ENCODE data around the gene WDR18. TPM values are rescaled to one million over a fixed set of nuclear protein-coding genes. Genes with fewer than 3 reads are reported as not detected.

WDR18 gene
- polyA plus RNA-seq, 1 donor (not counting 4 experiments of a cell fraction or from before 2014, with no cell fraction given), result 26.3 TPM

DNA sequence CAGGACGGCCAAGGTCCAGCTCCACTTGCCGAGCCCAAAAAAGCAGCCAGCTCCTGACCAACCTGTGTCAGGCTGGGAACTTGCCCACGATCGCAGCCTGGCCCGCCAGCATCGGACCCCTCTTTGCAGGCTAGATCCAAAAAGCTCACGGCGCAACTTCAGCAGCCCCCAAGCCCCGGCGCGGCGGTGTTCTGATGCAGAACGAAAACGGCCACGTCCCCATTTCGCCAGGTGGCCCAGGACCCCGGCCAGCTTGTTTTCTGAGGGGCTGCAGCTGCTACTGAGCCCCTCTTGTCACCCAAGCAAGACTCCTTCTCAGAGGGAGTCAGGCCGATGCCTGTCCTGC lies 35.4 kb downstream of the WDR18 start:
- dilution Hi-C loops (cut with MboI; ENCODE audit: extremely low pct_ligation_motif_present, low sequenced_read_pairs), result no loop called here
- Histone ChIP-seq H3K9me1 (ENCODE audit: control insufficient read depth, extremely low read depth, insufficient read depth, low read length) (peaks cover 4% of the 10 kb centered on the region), H3K9ac (ENCODE audit: control insufficient read depth, extremely low read depth, insufficient read depth, low read length) (peak overlapping the region; percentile 91), H3K4me3 (ENCODE audit: control insufficient read depth in 2 of 3, extremely low read depth in 1 of 3, insufficient read depth in 2 of 3, low read depth in 1 of 3, low read length in 3 of 3) (peak overlapping the region; percentile 68 to 95 (median 71)), H3K9me3 (ENCODE audit: control insufficient read depth, low read depth, low read length) (no peaks in the 10 kb centered on the region), H3K27me3 (ENCODE audit: control insufficient read depth, extremely low read depth, insufficient read depth, low read length) (no peaks in the 10 kb centered on the region), H3K79me2 (ENCODE audit: control insufficient read depth, insufficient read depth, low read length) (peaks cover 63% of the 10 kb centered on the region), H3K27ac (ENCODE audit: control insufficient read depth, insufficient read depth, low read length) (peak overlapping the region; percentile 99), H3K36me3 (ENCODE audit: control insufficient read depth in 2 of 2, extremely low read depth in 1 of 2, insufficient read depth in 2 of 2, low read length in 2 of 2) (peaks cover 0 to 1% of the 10 kb centered on the region in 2 experiments), H4K20me1 (ENCODE audit: control insufficient read depth, extremely low read depth, insufficient read depth, low read length) (peaks cover 31% of the 10 kb centered on the region), H2AFZ (ENCODE audit: control insufficient read depth, low read length) (no peak overlapping the region), H3K4me1 (ENCODE audit: control insufficient read depth, extremely low read depth, insufficient read depth, low read length) (peaks cover 38% of the 10 kb centered on the region), H3K4me2 (ENCODE audit: control insufficient read depth, extremely low read depth, insufficient read depth, low read depth, low read length) (peak overlapping the region; percentile 68)
- TF ChIP-seq EZH2 (IDR thresholded peaks at IDR 0.05; ENCODE audit: low read length), result no peak
- TF ChIP-seq, protein P1, sequence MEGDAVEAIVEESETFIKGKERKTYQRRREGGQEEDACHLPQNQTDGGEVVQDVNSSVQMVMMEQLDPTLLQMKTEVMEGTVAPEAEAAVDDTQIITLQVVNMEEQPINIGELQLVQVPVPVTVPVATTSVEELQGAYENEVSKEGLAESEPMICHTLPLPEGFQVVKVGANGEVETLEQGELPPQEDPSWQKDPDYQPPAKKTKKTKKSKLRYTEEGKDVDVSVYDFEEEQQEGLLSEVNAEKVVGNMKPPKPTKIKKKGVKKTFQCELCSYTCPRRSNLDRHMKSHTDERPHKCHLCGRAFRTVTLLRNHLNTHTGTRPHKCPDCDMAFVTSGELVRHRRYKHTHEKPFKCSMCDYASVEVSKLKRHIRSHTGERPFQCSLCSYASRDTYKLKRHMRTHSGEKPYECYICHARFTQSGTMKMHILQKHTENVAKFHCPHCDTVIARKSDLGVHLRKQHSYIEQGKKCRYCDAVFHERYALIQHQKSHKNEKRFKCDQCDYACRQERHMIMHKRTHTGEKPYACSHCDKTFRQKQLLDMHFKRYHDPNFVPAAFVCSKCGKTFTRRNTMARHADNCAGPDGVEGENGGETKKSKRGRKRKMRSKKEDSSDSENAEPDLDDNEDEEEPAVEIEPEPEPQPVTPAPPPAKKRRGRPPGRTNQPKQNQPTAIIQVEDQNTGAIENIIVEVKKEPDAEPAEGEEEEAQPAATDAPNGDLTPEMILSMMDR (optimal IDR thresholded peaks at IDR 0.05 in 1 of 3, IDR thresholded peaks at IDR 0.05 in 1 of 3, conservative IDR thresholded peaks at IDR 0.05 in 1 of 3; ENCODE audit: extremely low read depth in 1 of 3, insufficient read depth in 2 of 3, low read length in 3 of 3), result no peak
- FAIRE-seq, result no peak
- DNase-seq (ENCODE audit: low read depth, low spot score), result no peak

GRCh38 chr19:1019980-1020867 lies 36.1 kb downstream of the WDR18 start:
- H3K9me3 ChIP-seq (ENCODE audit: control insufficient read depth, low read depth, low read length), result no peaks in the 10 kb centered on the region
- H3K79me2 ChIP-seq (ENCODE audit: control insufficient read depth, insufficient read depth, low read length), result peaks cover 57% of the 10 kb centered on the region
- H3K4me3 ChIP-seq (ENCODE audit: control insufficient read depth in 2 of 3, extremely low read depth in 1 of 3, insufficient read depth in 2 of 3, low read depth in 1 of 3, low read length in 3 of 3), result peak overlapping the region; percentile 68 to 95 (median 71)
- H3K36me3 ChIP-seq (ENCODE audit: control insufficient read depth in 2 of 2, extremely low read depth in 1 of 2, insufficient read depth in 2 of 2, low read length in 2 of 2), result peaks cover 0 to 1% of the 10 kb centered on the region in 2 experiments
- H3K4me1 ChIP-seq (ENCODE audit: control insufficient read depth, extremely low read depth, insufficient read depth, low read length), result peaks cover 38% of the 10 kb centered on the region
- H3K9me1 ChIP-seq (ENCODE audit: control insufficient read depth, extremely low read depth, insufficient read depth, low read length), result peaks cover 4% of the 10 kb centered on the region
- peak overlapping the region; percentile 68 for H3K4me2 ChIP-seq (ENCODE audit: control insufficient read depth, extremely low read depth, insufficient read depth, low read depth, low read length)
- H3K27me3 ChIP-seq (ENCODE audit: control insufficient read depth, extremely low read depth, insufficient read depth, low read length), result no peaks in the 10 kb centered on the region
- H3K27ac ChIP-seq (ENCODE audit: control insufficient read depth, insufficient read depth, low read length), result peak overlapping the region; percentile 99
- dilution Hi-C loops (cut with MboI; ENCODE audit: extremely low pct_ligation_motif_present, low sequenced_read_pairs), result no loop called here
- H4K20me1 ChIP-seq (ENCODE audit: control insufficient read depth, extremely low read depth, insufficient read depth, low read length), result peaks cover 31% of the 10 kb centered on the region
- no peak overlapping the region for H2AFZ ChIP-seq (ENCODE audit: control insufficient read depth, low read length)
- H3K9ac ChIP-seq (ENCODE audit: control insufficient read depth, extremely low read depth, insufficient read depth, low read length), result peak overlapping the region; percentile 91
- DNase-seq (ENCODE audit: low read depth, low spot score), result no peak
- no peak for FAIRE-seq
- TF ChIP-seq, protein P1 (optimal IDR thresholded peaks at IDR 0.05 in 1 of 3, IDR thresholded peaks at IDR 0.05 in 1 of 3, conservative IDR thresholded peaks at IDR 0.05 in 1 of 3; ENCODE audit: extremely low read depth in 1 of 3, insufficient read depth in 2 of 3, low read length in 3 of 3), result no peak
- no peak for TF ChIP-seq EZH2 (IDR thresholded peaks at IDR 0.05; ENCODE audit: low read length)

Measured in keratinocyte (primary cell).